ENCODE data around the gene TDP2.
"Not testable (repeated sequence)": the region's sequence is repeated elsewhere in the genome, so short reads cannot be mapped to it uniquely, and the experiment has no call there.

TDP2 gene

GRCh38 chr6:24643920-24644319 lies 22.8 kb downstream of the TDP2 start:
- no peak for DNase-seq

- DNase-seq, result no peak
These were observed 24.6 kb downstream of the TDP2 start for GRCh38 chr6:24642061-24642460.

- DNase-seq, result not testable (repeated sequence)
These were observed 26.1 kb downstream of the TDP2 start for GRCh38 chr6:24640631-24641030.

GRCh38 chr6:24640166-24640565 lies 26.5 kb downstream of the TDP2 start:
- DNase-seq, result no peak

- DNase-seq, result no peak
These were observed 30.0 kb downstream of the TDP2 start for GRCh38 chr6:24636681-24637080.

- no peak for DNase-seq
These were observed 34.1 kb downstream of the TDP2 start for GRCh38 chr6:24632573-24632972.

GRCh38 chr6:24631671-24632070 lies 35.0 kb downstream of the TDP2 start:
- no peak for DNase-seq

GRCh38 chr6:24630856-24631505 lies 35.7 kb downstream of the TDP2 start:
- no peak for DNase-seq

- no peak for DNase-seq
These were observed 44.9 kb downstream of the TDP2 start for GRCh38 chr6:24621626-24622289.

- DNase-seq, result no peak
These were observed 46.1 kb downstream of the TDP2 start for GRCh38 chr6:24620637-24621036.

GRCh38 chr6:24619661-24620060 lies 47.0 kb downstream of the TDP2 start:
- DNase-seq, result no peak

- DNase-seq, result peak; percentile 43
These were observed 52.1 kb downstream of the TDP2 start for GRCh38 chr6:24614648-24615047.

- DNase-seq, result no peak
These were observed 52.7 kb downstream of the TDP2 start for GRCh38 chr6:24614043-24614420.

GRCh38 chr6:24613361-24614042 lies 53.2 kb downstream of the TDP2 start:
- no peak for DNase-seq

- no peak for DNase-seq
These were observed 56.0 kb downstream of the TDP2 start for GRCh38 chr6:24610672-24611071.

- DNase-seq, result no peak
These were observed 59.2 kb downstream of the TDP2 start for GRCh38 chr6:24607310-24608105.

- DNase-seq, result no peak
These were observed 60.3 kb downstream of the TDP2 start for GRCh38 chr6:24606200-24606930.

GRCh38 chr6:24603241-24603640 lies 63.5 kb downstream of the TDP2 start:
- DNase-seq, result no peak

- DNase-seq, result no peak
These were observed 65.8 kb downstream of the TDP2 start for GRCh38 chr6:24600903-24601302.

Measured in NCI-H146 (cell line).